ENCODE data around the gene FMNL2. TPM values are rescaled to one million over a fixed set of nuclear protein-coding genes. Genes with fewer than 3 reads are reported as not detected.

The FMNL2 gene
- total RNA-seq (2021; ENCODE audit: unreplicated experiment) (28.1 TPM), Bru-seq, nascent RNA (percentile 78 among the genes with signal in this experiment), BruChase-seq, experiment 1, labeled RNA remaining after a 6-hour chase (percentile 64 among the genes with signal in this experiment), BruChase-seq, experiment 2, labeled RNA remaining after a 2-hour chase (percentile 68 among the genes with signal in this experiment)
- polyA plus RNA-seq (2012) = 8.0 and 11.4 TPM in 2 replicates
- long read RNA-seq, partial matches to known transcripts = 16 of 32 reads
- long read RNA-seq, other reads (novel, unspliced or antisense) = 16 of 32 reads

DNA sequence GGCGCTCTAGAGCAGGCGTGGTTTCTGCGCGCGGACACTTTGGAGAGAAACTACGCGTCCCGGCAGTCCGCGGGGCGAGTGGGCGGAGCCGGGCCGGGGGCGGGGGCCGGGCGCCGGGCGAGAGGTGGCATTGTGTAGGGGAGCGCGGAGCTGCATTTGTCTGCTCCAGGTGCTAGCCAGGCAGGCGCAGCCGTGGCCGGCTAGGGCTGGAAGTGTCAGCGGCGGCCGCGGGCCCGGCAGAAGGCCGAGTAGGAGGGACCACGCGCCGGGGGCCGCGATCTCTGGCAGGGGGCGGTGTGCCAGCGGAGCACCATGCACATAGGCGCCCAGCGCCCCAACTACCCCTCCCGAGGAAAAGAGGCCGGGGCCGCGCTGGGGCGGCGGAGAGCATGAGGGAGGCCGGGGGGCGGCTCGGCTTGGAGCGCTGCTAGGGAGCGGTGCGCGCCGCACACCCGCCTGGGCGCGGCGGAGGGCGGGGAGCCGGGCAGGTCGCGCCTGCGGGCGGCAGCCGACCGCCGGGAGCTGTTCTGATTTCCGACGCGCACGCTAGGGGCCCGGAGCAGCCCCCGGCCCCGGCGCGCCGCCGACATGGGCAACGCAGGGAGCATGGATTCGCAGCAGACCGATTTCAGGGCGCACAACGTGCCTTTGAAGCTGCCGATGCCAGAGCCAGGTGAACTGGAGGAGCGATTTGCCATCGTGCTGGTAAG is at the start of gene FMNL2:
TSS of gene FMNL2 (plus strand) at position 159 of the 710 bp plus-strand sequence.
- ATAC-seq = peak; percentile 89
- peak within 1 kb of the TSS; percentile 67 for H3K27ac ChIP-seq (ENCODE audit: low read depth, low read length)
- CTCF ChIA-PET = no interaction called here
- TF ChIP-seq CBX3 (IDR thresholded peaks at IDR 0.05; ENCODE audit: low read depth) = peak; percentile 57
- no peak for TF ChIP-seq JUND (IDR thresholded peaks at IDR 0.05)
- no peak for TF ChIP-seq ELF1 (IDR thresholded peaks at IDR 0.05; ENCODE audit: borderline replicate concordance, low read depth)
- peak; percentile 92 for TF ChIP-seq POLR2AphosphoS5 (IDR thresholded peaks at IDR 0.05; ENCODE audit: low read depth, low read length)
- TF ChIP-seq, protein P1, sequence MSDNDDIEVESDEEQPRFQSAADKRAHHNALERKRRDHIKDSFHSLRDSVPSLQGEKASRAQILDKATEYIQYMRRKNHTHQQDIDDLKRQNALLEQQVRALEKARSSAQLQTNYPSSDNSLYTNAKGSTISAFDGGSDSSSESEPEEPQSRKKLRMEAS (IDR thresholded peaks at IDR 0.05) = peak; percentile 84
- TF ChIP-seq POLR2A (IDR thresholded peaks at IDR 0.05; ENCODE audit: borderline replicate concordance, extremely low read depth, insufficient read depth, insufficient read length) = peak; percentile 85
- TF ChIP-seq, protein P2, sequence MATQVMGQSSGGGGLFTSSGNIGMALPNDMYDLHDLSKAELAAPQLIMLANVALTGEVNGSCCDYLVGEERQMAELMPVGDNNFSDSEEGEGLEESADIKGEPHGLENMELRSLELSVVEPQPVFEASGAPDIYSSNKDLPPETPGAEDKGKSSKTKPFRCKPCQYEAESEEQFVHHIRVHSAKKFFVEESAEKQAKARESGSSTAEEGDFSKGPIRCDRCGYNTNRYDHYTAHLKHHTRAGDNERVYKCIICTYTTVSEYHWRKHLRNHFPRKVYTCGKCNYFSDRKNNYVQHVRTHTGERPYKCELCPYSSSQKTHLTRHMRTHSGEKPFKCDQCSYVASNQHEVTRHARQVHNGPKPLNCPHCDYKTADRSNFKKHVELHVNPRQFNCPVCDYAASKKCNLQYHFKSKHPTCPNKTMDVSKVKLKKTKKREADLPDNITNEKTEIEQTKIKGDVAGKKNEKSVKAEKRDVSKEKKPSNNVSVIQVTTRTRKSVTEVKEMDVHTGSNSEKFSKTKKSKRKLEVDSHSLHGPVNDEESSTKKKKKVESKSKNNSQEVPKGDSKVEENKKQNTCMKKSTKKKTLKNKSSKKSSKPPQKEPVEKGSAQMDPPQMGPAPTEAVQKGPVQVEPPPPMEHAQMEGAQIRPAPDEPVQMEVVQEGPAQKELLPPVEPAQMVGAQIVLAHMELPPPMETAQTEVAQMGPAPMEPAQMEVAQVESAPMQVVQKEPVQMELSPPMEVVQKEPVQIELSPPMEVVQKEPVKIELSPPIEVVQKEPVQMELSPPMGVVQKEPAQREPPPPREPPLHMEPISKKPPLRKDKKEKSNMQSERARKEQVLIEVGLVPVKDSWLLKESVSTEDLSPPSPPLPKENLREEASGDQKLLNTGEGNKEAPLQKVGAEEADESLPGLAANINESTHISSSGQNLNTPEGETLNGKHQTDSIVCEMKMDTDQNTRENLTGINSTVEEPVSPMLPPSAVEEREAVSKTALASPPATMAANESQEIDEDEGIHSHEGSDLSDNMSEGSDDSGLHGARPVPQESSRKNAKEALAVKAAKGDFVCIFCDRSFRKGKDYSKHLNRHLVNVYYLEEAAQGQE (IDR thresholded peaks at IDR 0.05; ENCODE audit: low read depth) = no peak
- TF ChIP-seq ZFX (IDR thresholded peaks at IDR 0.05) = peak; percentile 83
- peak; percentile 83 for TF ChIP-seq TCF7L2 (IDR thresholded peaks at IDR 0.05; ENCODE audit: borderline replicate concordance, extremely low read depth, insufficient read depth, insufficient read length)
- no peak for TF ChIP-seq EZH2phosphoT487 (IDR thresholded peaks at IDR 0.05; ENCODE audit: borderline replicate concordance)
- TF ChIP-seq EGR1 (IDR thresholded peaks at IDR 0.05; ENCODE audit: low read depth) = peak; percentile 91
- TF ChIP-seq, protein P3, sequence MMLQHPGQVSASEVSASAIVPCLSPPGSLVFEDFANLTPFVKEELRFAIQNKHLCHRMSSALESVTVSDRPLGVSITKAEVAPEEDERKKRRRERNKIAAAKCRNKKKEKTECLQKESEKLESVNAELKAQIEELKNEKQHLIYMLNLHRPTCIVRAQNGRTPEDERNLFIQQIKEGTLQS (IDR thresholded peaks at IDR 0.05) = no peak
- TF ChIP-seq, protein P4, sequence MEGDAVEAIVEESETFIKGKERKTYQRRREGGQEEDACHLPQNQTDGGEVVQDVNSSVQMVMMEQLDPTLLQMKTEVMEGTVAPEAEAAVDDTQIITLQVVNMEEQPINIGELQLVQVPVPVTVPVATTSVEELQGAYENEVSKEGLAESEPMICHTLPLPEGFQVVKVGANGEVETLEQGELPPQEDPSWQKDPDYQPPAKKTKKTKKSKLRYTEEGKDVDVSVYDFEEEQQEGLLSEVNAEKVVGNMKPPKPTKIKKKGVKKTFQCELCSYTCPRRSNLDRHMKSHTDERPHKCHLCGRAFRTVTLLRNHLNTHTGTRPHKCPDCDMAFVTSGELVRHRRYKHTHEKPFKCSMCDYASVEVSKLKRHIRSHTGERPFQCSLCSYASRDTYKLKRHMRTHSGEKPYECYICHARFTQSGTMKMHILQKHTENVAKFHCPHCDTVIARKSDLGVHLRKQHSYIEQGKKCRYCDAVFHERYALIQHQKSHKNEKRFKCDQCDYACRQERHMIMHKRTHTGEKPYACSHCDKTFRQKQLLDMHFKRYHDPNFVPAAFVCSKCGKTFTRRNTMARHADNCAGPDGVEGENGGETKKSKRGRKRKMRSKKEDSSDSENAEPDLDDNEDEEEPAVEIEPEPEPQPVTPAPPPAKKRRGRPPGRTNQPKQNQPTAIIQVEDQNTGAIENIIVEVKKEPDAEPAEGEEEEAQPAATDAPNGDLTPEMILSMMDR (IDR thresholded peaks at IDR 0.05 in 2 of 3, conservative IDR thresholded peaks at IDR 0.05 in 1 of 3; ENCODE audit: borderline replicate concordance in 1 of 3, insufficient read depth in 1 of 3, low read depth in 2 of 3, low read length in 2 of 3) = no peak; a peak in 1 of 6 replicates
- TF ChIP-seq ZNF274 (IDR thresholded peaks at IDR 0.05; ENCODE audit: low read depth, low read length) = no peak
- TF ChIP-seq SP1 (IDR thresholded peaks at IDR 0.05; ENCODE audit: low read depth) = peak; percentile 86
- TF ChIP-seq SRF (IDR thresholded peaks at IDR 0.05; ENCODE audit: low read depth) = no peak
- peak; percentile 72 for TF ChIP-seq YY1 (IDR thresholded peaks at IDR 0.05; ENCODE audit: extremely low read depth, insufficient replicate concordance, low read depth, low read length)
- TF ChIP-seq CEBPB (IDR thresholded peaks at IDR 0.05; ENCODE audit: low read depth) = no peak
- no peak for TF ChIP-seq EZH2 (IDR thresholded peaks at IDR 0.05)
- no peak for TF ChIP-seq RAD21 (IDR thresholded peaks at IDR 0.05; ENCODE audit: low read depth)
- TF ChIP-seq FOSL1 (IDR thresholded peaks at IDR 0.05; ENCODE audit: low read depth) = no peak
- TF ChIP-seq SIN3A (IDR thresholded peaks at IDR 0.05; ENCODE audit: low read depth) = peak; percentile 75

More for the DNA sequence above, at the start of gene FMNL2:
- no peaks in the 10 kb centered on the region for H3K36me3 ChIP-seq (ENCODE audit: control insufficient read depth in 1 of 2, insufficient read depth in 2 of 2, low read length in 2 of 2)
- H2AFZ ChIP-seq (ENCODE audit: low read depth, low read length, poor library complexity, severe bottlenecking) = peak within 1 kb of the TSS; percentile 84
- BruUV-seq (replicated peaks) = no TSS peak
- ChIA-PET POLR2A (no interaction called here), RAD21 (ENCODE audit: low non-redundant PET in 1 of 2, low total read pairs in 2 of 2, uncharacterized antibody in 2 of 2, unreplicated experiment in 2 of 2) (no interaction called here)
- intact Hi-C loops (cut with micrococcal nuclease) = loop anchor here (5.0 to 10.0 kb wide), 2 partner anchors 133 to 290 kb away; no protein-coding TSS in a partner anchor
- no peaks in the 10 kb centered on the region for H4K20me1 ChIP-seq (ENCODE audit: insufficient read depth)
- peaks cover 49% of the 10 kb centered on the region for H3K79me2 ChIP-seq (ENCODE audit: insufficient read depth, low read length)
- DNase-seq (ENCODE audit: low read depth, low spot score) = peak; percentile 59
- no peaks in the 10 kb centered on the region for H3K9me2 ChIP-seq (ENCODE audit: insufficient read depth)
- H3K9ac ChIP-seq (ENCODE audit: low read length) = peak within 1 kb of the TSS; percentile 82
- peaks cover 0 to 17% of the 10 kb centered on the region in 2 experiments; a peak in 2 of 4 replicates for H3K4me1 ChIP-seq (ENCODE audit: control insufficient read depth in 1 of 2, insufficient read depth in 2 of 2, low read length in 2 of 2)
- H3K4me2 ChIP-seq (ENCODE audit: low read length) = peak within 1 kb of the TSS; percentile 95
- H3K4me3 ChIP-seq (replicated peaks in 1 of 2; ENCODE audit: low read depth in 1 of 2, low read length in 2 of 2) = peak within 1 kb of the TSS; percentile 63 to 81
- H3K9me3 ChIP-seq (ENCODE audit: control insufficient read depth in 1 of 2, insufficient read depth in 1 of 2, low read depth in 1 of 2, low read length in 2 of 2) = no peaks in the 10 kb centered on the region
- H3K27me3 ChIP-seq (ENCODE audit: insufficient read depth, low read length) = no peaks in the 10 kb centered on the region

Measured in HCT116 (cell line).